IMR-90 (cell line): ENCODE measurements around the gene LMOD1. TPM values are rescaled to one million over a fixed set of nuclear protein-coding genes. Genes with fewer than 3 reads are reported as not detected.

Experiments
- ATAC-seq: fragments of 200-7000 bp; cut with Tn5 transposase; 2 replicates; pipeline ENCODE4 v1.9.1; 2020; ENCODE audit warnings: low read depth, mild to moderate bottlenecking, moderate library complexity
- BruUV-seq: library from RNA; stranded (reverse); fragments of 400-500 nt; replicated peaks from 2 replicates; lab custom pipeline; 2021; lab: Mats Ljungman, UMichigan
- CTCF ChIA-PET: fragments of 300-600 bp; formaldehyde crosslinking; extraction: SDS; loops from one replicate; lab custom pipeline; 2021; ENCODE audit warnings: antibody characterized with exemption; lab: Yijun Ruan, JAX
- POLR2A ChIA-PET: fragments of 300-600 bp; sonication (Branson Sonifier 250); formaldehyde crosslinking; loops from one replicate; lab custom pipeline; 2022; ENCODE audit warnings: antibody characterized with exemption; ENCODE audit not compliant: unreplicated experiment; lab: Charles Lee
- DNase-seq: peaks from one replicate; pipeline ENCODE4 v3.0.0; 2013
- H2AFZ ChIP-seq: replicated peaks from 2 replicates; pipeline ENCODE3; 2013; ENCODE audit warnings: low read length, mild to moderate bottlenecking; ENCODE audit not compliant: poor library complexity
- H2AK5ac ChIP-seq: 2 replicates; pipeline ENCODE4 v1.6.1; 2013; ENCODE audit warnings: low read depth, low read length, inconsistent platforms
- H2AK9ac ChIP-seq: replicated peaks from 2 replicates; pipeline ENCODE3; 2013; ENCODE audit warnings: mild to moderate bottlenecking, low read depth, low read length, moderate library complexity; ENCODE audit not compliant: poor library complexity
- H2BK120ac ChIP-seq: 2 replicates; pipeline ENCODE4 v1.6.1; 2013; ENCODE audit warnings: low read depth, low read length, inconsistent platforms
- H2BK15ac ChIP-seq: 3 replicates; pipeline ENCODE4 v1.6.1; 2013; ENCODE audit warnings: low read depth, low read length, inconsistent platforms
- H2BK20ac ChIP-seq: 2 replicates; pipeline ENCODE4 v1.6.1; 2013; ENCODE audit warnings: low read depth, mild to moderate bottlenecking, inconsistent platforms, low read length, moderate library complexity
- H2BK5ac ChIP-seq: 2 replicates; pipeline ENCODE4 v1.6.1; 2013; ENCODE audit warnings: mild to moderate bottlenecking, low read depth, low read length, inconsistent platforms; ENCODE audit not compliant: poor library complexity, severe bottlenecking
- H3K14ac ChIP-seq: replicated peaks from 2 replicates; pipeline ENCODE4 v1.6.1; 2013; ENCODE audit warnings: low read depth, low read length, inconsistent platforms
- H3K18ac ChIP-seq: 2 replicates; pipeline ENCODE4 v1.6.1; 2013; ENCODE audit warnings: low read depth, low read length, control low read depth
- H3K23ac ChIP-seq: 2 replicates; pipeline ENCODE4 v1.6.1; 2013; ENCODE audit warnings: low read depth, low read length, inconsistent platforms
- H3K27ac ChIP-seq: 2 replicates; pipeline ENCODE4 v1.5.1; 2013; ENCODE audit warnings: mild to moderate bottlenecking, control low read depth, low read length; ENCODE audit not compliant: insufficient read depth
- H3K27me3 ChIP-seq: 2 replicates; pipeline ENCODE4 v1.6.1; 2013; ENCODE audit warnings: low read length; ENCODE audit not compliant: control insufficient read depth, insufficient read depth
- H3K36me3 ChIP-seq: 2 replicates; pipeline ENCODE4 v1.6.1; 2013; ENCODE audit warnings: low read length, mixed read lengths; ENCODE audit not compliant: control insufficient read depth, insufficient read depth
- H3K4ac ChIP-seq: 2 replicates; pipeline ENCODE4 v1.6.1; 2013; ENCODE audit warnings: low read depth, low read length, inconsistent platforms
- H3K4me1 ChIP-seq: 2 replicates; pipeline ENCODE4 v1.6.1; 2013; ENCODE audit warnings: low read length, mixed read lengths; ENCODE audit not compliant: control insufficient read depth, insufficient read depth
- H3K4me2 ChIP-seq: 2 replicates; pipeline ENCODE4 v1.6.1; 2013; ENCODE audit warnings: low read depth, mild to moderate bottlenecking, control low read depth, low read length, moderate library complexity
- H3K4me3 ChIP-seq: 2 replicates; pipeline ENCODE4 v1.5.1; 2013; ENCODE audit warnings: low read depth, mild to moderate bottlenecking, control low read depth, low read length, moderate library complexity; ENCODE audit not compliant: insufficient read depth
- H3K56ac ChIP-seq: 2 replicates; pipeline ENCODE4 v1.6.1; 2013; ENCODE audit warnings: low read length, inconsistent platforms; ENCODE audit not compliant: insufficient read depth; ENCODE audit errors: extremely low read depth
- H3K79me1 ChIP-seq, 2 experiments: 2 replicates each; pipeline ENCODE4 v1.6.1; 2013; ENCODE audit warnings: low read length in 2 of 2, inconsistent platforms in 1 of 2, low read depth in 1 of 2
- H3K9ac ChIP-seq: 2 replicates; pipeline ENCODE4 v1.6.1; 2013; ENCODE audit warnings: low read depth, low read length, control low read depth
- H3K9me1 ChIP-seq: 2 replicates; pipeline ENCODE4 v1.6.1; 2013; ENCODE audit warnings: low read length, inconsistent platforms; ENCODE audit not compliant: insufficient read depth
- H3K9me3 ChIP-seq: 2 replicates; pipeline ENCODE4 v1.6.1; 2013; ENCODE audit warnings: low read length; ENCODE audit not compliant: control insufficient read depth, insufficient read depth
- H4K20me1 ChIP-seq: 2 replicates; pipeline ENCODE4 v1.6.1; 2013; ENCODE audit warnings: low read length, inconsistent platforms; ENCODE audit not compliant: insufficient read depth
- H4K5ac ChIP-seq: 2 replicates; pipeline ENCODE4 v1.6.1; 2013; ENCODE audit warnings: mild to moderate bottlenecking, low read depth, low read length, control low read depth
- H4K8ac ChIP-seq, 2 experiments: 2 replicates each; pipeline ENCODE4 v1.6.1; 2013; ENCODE audit warnings: low read depth in 2 of 2, low read length in 2 of 2, control low read depth in 1 of 2, inconsistent platforms in 1 of 2
- H4K91ac ChIP-seq: 2 replicates; pipeline ENCODE4 v1.6.1; 2013; ENCODE audit warnings: low read depth, low read length, inconsistent platforms; ENCODE audit not compliant: insufficient read depth
- CEBPB ChIP-seq: IDR thresholded peaks from 2 replicates; pipeline ENCODE4 v1.6.1; 2012; ENCODE audit warnings: low read depth, low read length, improper control_type of control experiment
- CHD1 ChIP-seq: IDR thresholded peaks from 2 replicates; pipeline ENCODE4 v1.6.1; 2012; ENCODE audit warnings: low read depth, low read length, improper control_type of control experiment
- MAFK ChIP-seq: IDR thresholded peaks from 2 replicates; pipeline ENCODE4 v1.6.1; 2012; ENCODE audit warnings: low read depth, low read length, improper control_type of control experiment
- MAZ ChIP-seq: IDR thresholded peaks from 2 replicates; pipeline ENCODE4 v1.6.1; 2012; ENCODE audit warnings: low read depth, mild to moderate bottlenecking, low read length, improper control_type of control experiment, moderate library complexity, borderline replicate concordance
- MXI1 ChIP-seq: IDR thresholded peaks from 2 replicates; pipeline ENCODE4 v1.6.1; 2012; ENCODE audit warnings: low read depth, mild to moderate bottlenecking, low read length, moderate library complexity, borderline replicate concordance
- POLR2A ChIP-seq: IDR thresholded peaks from 2 replicates; pipeline ENCODE4 v1.6.1; 2012; ENCODE audit warnings: mild to moderate bottlenecking, low read depth, low read length
- RAD21 ChIP-seq: IDR thresholded peaks from 2 replicates; pipeline ENCODE4 v1.6.1; 2012; ENCODE audit warnings: low read length, improper control_type of control experiment
- RCOR1 ChIP-seq: IDR thresholded peaks from 2 replicates; pipeline ENCODE4 v1.6.1; 2012; ENCODE audit warnings: mild to moderate bottlenecking, low read length, improper control_type of control experiment; ENCODE audit not compliant: insufficient replicate concordance
- RFX5 ChIP-seq: IDR thresholded peaks from 2 replicates; pipeline ENCODE4 v1.8.0; 2012; ENCODE audit warnings: low read depth, mild to moderate bottlenecking, low read length, moderate library complexity
- SMC3 ChIP-seq: fragments of 150-350 bp; IDR thresholded peaks from 2 replicates; pipeline ENCODE4 v1.6.1; 2016; ENCODE audit warnings: low read depth, mild to moderate bottlenecking, antibody characterized with exemption, low read length, moderate library complexity
- WGBS, 2 experiments: methylation state at CpG; one replicate each; pipeline versions ENCODE4 v1.1.5 to v1.1.7; 2013; ENCODE audit warnings: missing lambda C conversion rate in 2 of 2; ENCODE audit not compliant: insufficient read length in 1 of 2; ENCODE audit errors: extremely low coverage in 2 of 2; 5-methylcytosine and 5-hydroxymethylcytosine counted together
- dilution Hi-C: fragments of 300-500 bp; cut with HindIII; formaldehyde crosslinking; loops from one replicate; pipeline ENCODE4 v1.14.3; 2018; ENCODE audit warnings: low sequenced_read_pairs; ENCODE audit not compliant: unreplicated experiment
- in situ Hi-C: fragments of 300-500 bp; cut with MboI; formaldehyde crosslinking; loops from 3 replicates; pipeline ENCODE4 v1.14.3; 2019; ENCODE audit warnings: low sequenced_read_pairs, inconsistent platforms, mixed read lengths
- intact Hi-C: fragments of 100-400 bp; cut with micrococcal nuclease; formaldehyde crosslinking; loops from 2 replicates; pipeline ENCODE4 v1.10.0; 2022
- polyA plus RNA-seq, 3 experiments: library from polyadenylated mRNA; depleted of rRNA; stranded (reverse); fragments of >200 nt; gene quantifications; 2 replicates each; pipeline ENCODE4 v1.2.3, GENCODE V29; 2012; ENCODE audit warnings: low replicate concordance in 1 of 3
- total RNA-seq: library from RNA; depleted of rRNA; stranded (reverse); fragments of >200 nt; gene quantifications from 2 replicates; pipeline ENCODE4 v1.2.3, GENCODE V29; 2012
- TF ChIP-seq, protein P1 (sequence below): conservative IDR thresholded peaks from 2 replicates; pipeline ENCODE4 v1.5.1; 2012; ENCODE audit warnings: mild to moderate bottlenecking, low read depth, low read length, improper control_type of control experiment
- TF ChIP-seq, protein P2 (sequence below): fragments of 150-350 bp; IDR thresholded peaks from 2 replicates; pipeline ENCODE4 v1.6.1; 2016; ENCODE audit warnings: low read depth, mild to moderate bottlenecking, low read length, moderate library complexity, borderline replicate concordance

Gene LMOD1
- total and polyA plus RNA-seq, 2 of the 4 experiments (the other 2 are of a cell fraction): 51.7 to 53.2 TPM

DNA sequence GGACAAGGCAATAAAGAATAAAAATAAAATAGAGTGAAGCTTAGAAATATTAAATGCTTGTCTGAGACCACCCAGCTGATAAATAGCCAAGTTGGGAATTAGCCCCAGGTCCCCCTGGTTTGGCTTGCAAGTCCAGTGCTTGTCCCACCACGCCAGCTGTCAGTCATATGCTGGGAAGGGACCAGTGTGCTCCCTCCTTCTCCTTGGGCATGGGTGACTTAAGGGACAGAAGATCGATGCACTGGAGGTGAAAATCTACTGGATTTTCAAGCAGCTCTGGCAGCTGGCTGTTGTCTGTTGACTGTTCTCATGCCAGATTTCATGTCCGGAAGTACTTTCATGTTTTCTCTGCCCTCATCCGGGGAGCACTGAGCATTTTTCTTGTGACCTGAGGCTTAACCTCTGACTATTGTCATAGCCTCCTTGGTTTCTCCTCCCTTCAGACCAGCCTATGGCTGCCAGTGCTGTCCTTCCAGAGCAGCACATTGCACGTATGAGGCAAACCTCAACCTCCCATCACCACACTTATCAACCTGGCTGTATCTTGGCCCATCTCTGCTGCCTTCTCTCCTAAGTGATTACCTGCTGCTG lies 12.4 kb downstream of the LMOD1 start:
- no TSS peak for BruUV-seq
- WGBS, 2 experiments: 22% methylated on average over 3 of the region's 5 CpGs; no CpG with 5 or more reads in 1 of the 2 experiments
- Histone ChIP-seq H2BK120ac (peak overlapping the region; percentile 63; the same call in 1 of the 2 replicates), H3K79me1 (peaks cover 23 to 68% of the 10 kb centered on the region in 2 experiments), H2BK15ac (peak overlapping the region; percentile 0; the same call in 1 of the 3 replicates), H3K4me1 (peaks cover 15% of the 10 kb centered on the region), H3K4ac (peak overlapping the region; percentile 13), H3K23ac (peak overlapping the region; percentile 11), H3K27ac (peak overlapping the region; percentile 45), H3K4me2 (peak overlapping the region; percentile 27; the same call in 1 of the 2 replicates), H4K5ac (peak overlapping the region; percentile 58; the same call in 1 of the 2 replicates), H2BK5ac (peak overlapping the region; percentile 52), H3K9me3 (no peaks in the 10 kb centered on the region; the same call in 1 of the 2 replicates), H3K14ac (peak overlapping the region; percentile 16; the same call in 1 of the 2 replicates), H4K20me1 (peaks cover 6% of the 10 kb centered on the region; the same call in 1 of the 2 replicates), H2BK20ac (peak overlapping the region; percentile 16; the same call in 1 of the 2 replicates), H4K8ac (peak overlapping the region in 1 of 2 experiments; percentile 32; a peak in 2 of 4 replicates), H3K4me3 (no peak overlapping the region), H3K9me1 (peaks cover 23% of the 10 kb centered on the region), H2AK5ac (peak overlapping the region; percentile 89), H3K18ac (no peak overlapping the region), H3K56ac (no peak overlapping the region), H2AK9ac (peak overlapping the region; percentile 63), H3K27me3 (no peaks in the 10 kb centered on the region), H3K9ac (no peak overlapping the region), H2AFZ (peak overlapping the region; percentile 79), H4K91ac (peak overlapping the region; percentile 61; the same call in 1 of the 2 replicates), H3K36me3 (peaks cover 17% of the 10 kb centered on the region)
- POLR2A ChIA-PET: no interaction called here
- dilution Hi-C loops: no loop called here
- in situ Hi-C loops: no loop called here
- DNase-seq (peak; percentile 57), ATAC-seq (peak; percentile 48)
- intact Hi-C loops: no loop called here
- TF ChIP-seq, protein P1, sequence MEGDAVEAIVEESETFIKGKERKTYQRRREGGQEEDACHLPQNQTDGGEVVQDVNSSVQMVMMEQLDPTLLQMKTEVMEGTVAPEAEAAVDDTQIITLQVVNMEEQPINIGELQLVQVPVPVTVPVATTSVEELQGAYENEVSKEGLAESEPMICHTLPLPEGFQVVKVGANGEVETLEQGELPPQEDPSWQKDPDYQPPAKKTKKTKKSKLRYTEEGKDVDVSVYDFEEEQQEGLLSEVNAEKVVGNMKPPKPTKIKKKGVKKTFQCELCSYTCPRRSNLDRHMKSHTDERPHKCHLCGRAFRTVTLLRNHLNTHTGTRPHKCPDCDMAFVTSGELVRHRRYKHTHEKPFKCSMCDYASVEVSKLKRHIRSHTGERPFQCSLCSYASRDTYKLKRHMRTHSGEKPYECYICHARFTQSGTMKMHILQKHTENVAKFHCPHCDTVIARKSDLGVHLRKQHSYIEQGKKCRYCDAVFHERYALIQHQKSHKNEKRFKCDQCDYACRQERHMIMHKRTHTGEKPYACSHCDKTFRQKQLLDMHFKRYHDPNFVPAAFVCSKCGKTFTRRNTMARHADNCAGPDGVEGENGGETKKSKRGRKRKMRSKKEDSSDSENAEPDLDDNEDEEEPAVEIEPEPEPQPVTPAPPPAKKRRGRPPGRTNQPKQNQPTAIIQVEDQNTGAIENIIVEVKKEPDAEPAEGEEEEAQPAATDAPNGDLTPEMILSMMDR: no peak
- TF ChIP-seq SMC3: no peak
- no peak for TF ChIP-seq MAZ
- no peak for TF ChIP-seq RFX5
- no peak for TF ChIP-seq CEBPB
- no peak for TF ChIP-seq MXI1
- no peak for TF ChIP-seq MAFK
- TF ChIP-seq, protein P2, sequence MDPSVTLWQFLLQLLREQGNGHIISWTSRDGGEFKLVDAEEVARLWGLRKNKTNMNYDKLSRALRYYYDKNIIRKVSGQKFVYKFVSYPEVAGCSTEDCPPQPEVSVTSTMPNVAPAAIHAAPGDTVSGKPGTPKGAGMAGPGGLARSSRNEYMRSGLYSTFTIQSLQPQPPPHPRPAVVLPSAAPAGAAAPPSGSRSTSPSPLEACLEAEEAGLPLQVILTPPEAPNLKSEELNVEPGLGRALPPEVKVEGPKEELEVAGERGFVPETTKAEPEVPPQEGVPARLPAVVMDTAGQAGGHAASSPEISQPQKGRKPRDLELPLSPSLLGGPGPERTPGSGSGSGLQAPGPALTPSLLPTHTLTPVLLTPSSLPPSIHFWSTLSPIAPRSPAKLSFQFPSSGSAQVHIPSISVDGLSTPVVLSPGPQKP: no peak
- TF ChIP-seq CHD1: no peak
- TF ChIP-seq POLR2A: no peak
- TF ChIP-seq RAD21: no peak
- TF ChIP-seq RCOR1: no peak
- CTCF ChIA-PET: interaction anchor here (1.2 kb wide), 1 partner anchor 38 kb away, joined by 5 read pairs; no protein-coding TSS in a partner anchor
